Stimulated activated naive CD4-positive, alpha-beta T cell treated with Interleukin-2 at 50 U/mL for 16 hours (primary cell): ENCODE measurements around the gene PCDHA1.
"Not testable (repeated sequence)": the region's sequence is repeated elsewhere in the genome, so short reads cannot be mapped to it uniquely, and the experiment has no call there.

Source experiments
- DNase-seq: peaks from one replicate; lab custom pipeline; 2025; lab: John Stamatoyannopoulos, UW

The PCDHA1 gene

DNA sequence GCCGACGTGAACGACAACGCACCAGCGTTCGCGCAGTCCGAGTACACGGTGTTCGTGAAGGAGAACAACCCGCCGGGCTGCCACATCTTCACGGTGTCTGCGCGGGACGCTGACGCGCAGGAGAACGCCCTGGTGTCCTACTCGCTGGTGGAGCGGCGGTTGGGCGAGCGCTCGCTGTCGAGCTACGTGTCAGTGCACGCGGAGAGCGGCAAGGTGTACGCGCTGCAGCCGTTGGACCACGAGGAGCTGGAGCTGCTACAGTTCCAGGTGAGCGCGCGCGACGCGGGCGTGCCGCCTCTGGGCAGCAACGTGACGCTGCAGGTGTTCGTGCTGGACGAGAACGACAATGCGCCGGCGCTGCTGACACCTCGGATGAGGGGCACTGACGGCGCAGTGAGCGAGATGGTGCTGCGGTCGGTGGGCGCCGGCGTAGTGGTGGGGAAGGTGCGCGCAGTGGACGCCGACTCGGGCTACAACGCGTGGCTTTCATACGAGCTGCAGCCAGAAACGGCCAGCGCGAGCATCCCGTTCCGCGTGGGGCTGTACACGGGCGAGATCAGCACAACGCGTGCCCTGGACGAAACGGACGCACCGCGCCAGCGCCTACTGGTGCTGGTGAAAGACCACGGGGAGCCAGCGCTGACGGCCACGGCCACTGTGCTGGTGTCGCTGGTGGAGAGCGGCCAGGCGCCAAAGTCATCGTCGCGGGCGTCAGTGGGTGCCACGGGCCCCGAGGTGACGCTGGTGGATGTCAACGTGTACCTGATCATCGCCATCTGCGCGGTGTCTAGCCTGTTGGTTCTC is 64.1 kb downstream of the PCDHA1 start:
- not testable (repeated sequence) for DNase-seq

DNA sequence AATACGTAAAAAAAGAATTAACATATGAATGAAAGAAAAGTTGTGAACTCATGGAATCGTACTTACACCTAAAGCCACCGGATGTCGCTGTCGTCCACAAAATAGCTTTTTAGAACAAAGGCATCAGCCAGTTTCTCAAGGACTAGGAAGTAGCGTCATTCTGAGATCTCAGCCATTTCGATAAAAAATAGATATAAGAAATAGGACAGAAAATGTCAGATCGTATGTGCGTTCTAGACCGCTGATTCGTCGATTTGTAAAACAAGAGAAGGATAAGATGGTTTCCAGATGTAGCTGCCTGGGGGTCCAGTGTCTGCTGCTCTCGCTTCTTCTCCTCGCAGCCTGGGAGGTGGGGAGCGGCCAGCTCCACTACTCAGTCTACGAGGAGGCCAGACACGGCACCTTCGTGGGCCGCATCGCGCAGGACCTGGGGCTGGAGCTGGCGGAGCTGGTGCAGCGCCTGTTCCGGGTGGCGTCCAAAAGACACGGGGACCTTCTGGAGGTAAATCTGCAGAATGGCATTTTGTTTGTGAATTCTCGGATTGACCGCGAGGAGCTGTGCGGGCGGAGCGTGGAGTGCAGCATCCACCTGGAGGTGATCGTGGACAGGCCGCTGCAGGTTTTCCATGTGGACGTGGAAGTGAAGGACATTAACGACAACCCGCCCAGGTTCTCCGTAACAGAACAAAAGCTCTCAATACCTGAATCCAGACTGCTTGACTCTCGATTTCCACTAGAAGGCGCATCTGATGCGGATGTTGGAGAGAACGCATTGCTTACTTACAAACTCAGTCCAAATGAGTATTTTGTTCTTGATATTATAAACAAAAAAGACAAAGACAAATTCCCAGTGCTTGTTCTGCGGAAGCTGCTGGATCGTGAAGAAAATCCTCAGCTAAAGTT is 70.1 kb downstream of the PCDHA1 start, which contains the start of gene PCDHA10:
Gene PCDHA10, plus strand, starts transcription at position 126 of the 903 bp plus-strand sequence. Its CDS starts 152 bp downstream, at position 278.
- DNase-seq: no peak

DNA sequence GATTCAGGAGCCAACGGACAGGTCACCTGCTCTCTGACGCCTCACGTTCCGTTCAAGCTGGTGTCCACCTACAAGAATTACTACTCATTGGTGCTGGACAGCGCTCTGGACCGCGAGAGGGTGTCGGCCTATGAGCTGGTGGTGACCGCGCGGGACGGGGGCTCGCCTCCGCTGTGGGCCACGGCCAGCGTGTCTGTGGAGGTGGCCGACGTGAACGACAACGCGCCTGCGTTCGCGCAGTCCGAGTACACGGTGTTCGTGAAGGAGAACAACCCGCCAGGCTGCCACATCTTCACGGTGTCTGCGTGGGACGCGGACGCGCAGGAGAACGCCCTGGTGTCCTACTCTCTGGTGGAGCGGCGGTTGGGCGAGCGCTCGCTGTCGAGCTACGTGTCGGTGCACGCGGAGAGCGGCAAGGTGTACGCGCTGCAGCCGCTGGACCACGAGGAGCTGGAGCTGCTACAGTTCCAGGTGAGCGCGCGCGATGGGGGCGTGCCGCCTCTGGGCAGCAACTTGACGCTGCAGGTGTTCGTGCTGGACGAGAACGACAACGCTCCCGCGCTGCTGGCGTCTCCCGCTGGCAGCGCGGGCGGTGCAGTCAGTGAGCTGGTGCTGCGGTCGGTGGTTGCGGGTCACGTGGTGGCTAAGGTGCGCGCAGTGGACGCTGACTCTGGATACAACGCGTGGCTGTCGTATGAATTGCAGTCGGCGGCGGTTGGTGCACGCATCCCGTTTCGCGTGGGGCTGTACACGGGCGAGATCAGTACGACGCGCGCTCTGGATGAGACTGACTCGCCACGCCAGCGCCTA is 71.4 kb downstream of the PCDHA1 start:
- no peak for DNase-seq

DNA sequence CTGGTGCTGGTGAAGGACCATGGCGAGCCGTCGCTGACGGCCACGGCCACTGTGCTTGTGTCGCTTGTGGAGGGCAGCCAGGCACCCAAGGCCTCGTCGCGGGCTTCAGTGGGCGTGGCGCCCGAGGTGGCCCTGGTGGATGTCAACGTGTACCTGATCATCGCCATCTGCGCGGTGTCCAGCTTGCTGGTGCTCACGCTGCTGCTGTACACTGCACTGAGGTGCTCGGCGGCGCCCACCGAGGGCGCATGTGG is 72.0 kb downstream of the PCDHA1 start:
- no peak for DNase-seq

DNA sequence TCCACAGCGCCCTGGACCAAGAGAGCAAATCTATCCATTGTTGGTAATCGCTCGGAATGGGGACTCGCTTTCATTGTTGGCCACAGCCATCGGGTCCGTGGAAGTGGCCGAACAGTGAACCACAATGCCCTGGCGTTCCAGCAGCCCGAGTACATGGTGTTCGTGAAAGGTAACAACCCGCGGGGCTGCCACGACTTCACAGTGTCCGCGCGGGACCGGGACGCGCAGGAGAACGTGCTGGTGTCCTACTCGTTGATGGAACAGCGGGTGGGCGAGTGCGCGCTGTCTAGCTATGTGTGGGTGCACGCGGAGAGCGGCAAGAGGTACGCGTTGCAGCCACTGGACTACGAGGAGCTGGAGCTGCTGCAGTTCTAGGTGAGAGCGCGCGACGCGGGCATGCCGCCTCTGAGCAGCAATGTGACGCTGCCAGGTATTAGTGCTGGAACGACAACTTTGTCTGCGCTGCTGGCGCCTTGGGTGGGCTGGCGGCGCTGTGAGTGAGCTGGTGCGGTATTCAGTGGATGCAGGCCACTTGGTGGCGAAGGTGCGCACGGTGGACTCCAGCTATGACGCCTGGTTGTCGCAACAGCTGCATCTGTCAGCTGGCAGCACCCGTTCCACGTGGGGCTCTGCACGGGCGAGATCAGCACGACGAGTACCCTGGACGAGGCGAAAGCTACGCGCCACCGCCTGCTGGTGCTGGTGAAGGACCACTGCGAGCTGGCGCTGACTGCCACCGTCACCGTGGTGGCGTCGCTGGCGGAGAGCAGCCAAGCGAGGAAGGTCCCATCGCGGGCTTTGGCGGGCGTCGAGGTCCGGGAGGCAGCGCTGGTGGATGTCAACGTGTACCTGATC is 76.7 kb downstream of the PCDHA1 start:
- DNase-seq: no peak

DNA sequence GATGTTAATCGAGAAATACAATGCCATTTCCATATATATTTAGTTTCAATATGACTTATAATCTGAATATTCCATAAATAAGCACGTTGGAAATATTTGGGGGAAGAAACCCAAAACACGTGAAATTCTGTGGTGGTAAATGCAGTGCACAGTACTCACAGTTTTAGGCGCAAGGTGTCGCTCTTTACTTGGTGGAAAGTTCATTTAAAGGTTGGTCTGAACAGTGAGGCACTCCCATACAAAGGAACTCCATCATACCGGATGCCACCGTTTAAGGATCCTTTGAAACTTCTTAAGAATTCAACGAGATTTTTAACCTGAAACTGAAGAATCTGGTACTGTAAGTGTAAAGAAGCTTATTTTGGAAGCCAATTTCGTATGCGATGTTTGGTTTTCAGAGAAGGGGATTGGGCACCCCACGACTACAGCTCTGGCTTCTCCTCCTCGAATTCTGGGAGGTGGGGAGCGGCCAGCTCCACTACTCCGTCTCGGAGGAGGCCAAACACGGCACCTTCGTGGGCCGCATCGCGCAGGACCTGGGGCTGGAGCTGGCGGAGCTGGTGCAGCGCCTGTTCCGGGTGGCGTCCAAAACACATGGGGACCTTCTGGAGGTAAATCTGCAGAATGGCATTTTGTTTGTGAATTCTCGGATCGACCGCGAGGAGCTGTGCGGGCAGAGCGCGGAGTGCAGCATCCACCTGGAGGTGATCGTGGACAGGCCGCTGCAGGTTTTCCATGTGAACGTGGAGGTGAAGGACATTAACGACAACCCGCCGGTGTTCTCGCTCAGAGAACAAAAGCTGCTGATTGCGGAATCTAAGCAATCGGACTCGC is 83.0 kb downstream of the PCDHA1 start, which contains the start of gene PCDHA11:
Gene PCDHA11, plus strand, starts transcription at position 237 of the 834 bp plus-strand sequence. Its CDS starts 147 bp downstream, at position 384.
- no peak for DNase-seq

DNA sequence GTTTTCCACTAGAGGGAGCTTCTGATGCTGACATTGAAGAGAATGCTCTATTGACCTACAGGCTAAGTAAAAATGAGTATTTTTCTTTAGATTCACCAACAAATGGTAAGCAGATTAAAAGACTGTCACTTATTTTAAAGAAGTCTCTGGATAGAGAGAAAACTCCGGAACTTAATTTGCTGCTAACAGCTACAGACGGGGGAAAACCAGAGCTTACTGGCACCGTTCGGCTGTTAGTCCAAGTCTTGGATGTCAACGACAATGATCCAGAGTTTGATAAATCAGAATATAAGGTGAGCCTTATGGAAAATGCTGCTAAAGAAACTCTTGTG is 83.6 kb downstream of the PCDHA1 start:
- no peak for DNase-seq

DNA sequence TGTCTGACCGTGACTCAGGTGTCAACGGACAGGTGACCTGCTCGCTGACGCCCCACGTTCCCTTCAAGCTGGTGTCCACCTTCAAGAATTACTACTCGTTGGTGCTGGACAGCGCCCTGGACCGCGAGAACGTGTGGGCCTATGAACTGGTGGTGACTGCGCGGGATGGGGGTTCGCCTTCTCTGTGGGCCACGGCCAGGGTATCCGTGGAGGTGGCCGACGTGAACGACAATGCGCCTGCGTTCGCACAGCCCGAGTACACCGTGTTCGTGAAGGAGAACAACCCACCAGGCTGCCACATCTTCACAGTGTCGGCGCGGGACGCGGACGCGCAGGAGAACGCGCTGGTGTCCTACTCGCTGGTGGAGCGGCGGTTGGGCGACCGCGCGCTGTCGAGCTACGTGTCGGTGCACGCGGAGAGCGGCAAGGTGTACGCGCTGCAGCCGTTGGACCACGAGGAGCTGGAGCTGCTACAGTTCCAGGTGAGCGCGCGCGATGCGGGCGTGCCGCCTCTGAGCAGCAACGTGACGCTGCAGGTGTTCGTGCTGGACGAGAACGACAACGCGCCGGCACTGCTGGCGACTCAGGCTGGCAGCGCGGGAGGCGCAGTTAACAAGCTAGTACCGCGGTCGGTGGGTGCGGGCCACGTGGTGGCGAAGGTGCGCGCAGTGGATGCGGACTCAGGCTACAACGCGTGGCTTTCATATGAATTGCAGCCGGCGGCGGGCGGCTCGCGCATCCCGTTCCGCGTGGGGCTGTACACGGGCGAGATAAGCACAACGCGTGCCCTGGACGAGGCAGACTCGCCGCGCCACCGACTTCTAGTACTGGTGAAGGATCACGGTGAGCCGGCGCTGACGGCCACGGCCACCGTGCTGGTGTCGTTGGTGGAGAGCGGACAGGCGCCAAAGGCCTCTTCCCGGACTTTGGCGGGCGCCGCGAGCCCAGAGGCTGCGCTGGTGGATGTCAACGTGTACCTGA is 84.6 kb downstream of the PCDHA1 start:
- DNase-seq: no peak

DNA sequence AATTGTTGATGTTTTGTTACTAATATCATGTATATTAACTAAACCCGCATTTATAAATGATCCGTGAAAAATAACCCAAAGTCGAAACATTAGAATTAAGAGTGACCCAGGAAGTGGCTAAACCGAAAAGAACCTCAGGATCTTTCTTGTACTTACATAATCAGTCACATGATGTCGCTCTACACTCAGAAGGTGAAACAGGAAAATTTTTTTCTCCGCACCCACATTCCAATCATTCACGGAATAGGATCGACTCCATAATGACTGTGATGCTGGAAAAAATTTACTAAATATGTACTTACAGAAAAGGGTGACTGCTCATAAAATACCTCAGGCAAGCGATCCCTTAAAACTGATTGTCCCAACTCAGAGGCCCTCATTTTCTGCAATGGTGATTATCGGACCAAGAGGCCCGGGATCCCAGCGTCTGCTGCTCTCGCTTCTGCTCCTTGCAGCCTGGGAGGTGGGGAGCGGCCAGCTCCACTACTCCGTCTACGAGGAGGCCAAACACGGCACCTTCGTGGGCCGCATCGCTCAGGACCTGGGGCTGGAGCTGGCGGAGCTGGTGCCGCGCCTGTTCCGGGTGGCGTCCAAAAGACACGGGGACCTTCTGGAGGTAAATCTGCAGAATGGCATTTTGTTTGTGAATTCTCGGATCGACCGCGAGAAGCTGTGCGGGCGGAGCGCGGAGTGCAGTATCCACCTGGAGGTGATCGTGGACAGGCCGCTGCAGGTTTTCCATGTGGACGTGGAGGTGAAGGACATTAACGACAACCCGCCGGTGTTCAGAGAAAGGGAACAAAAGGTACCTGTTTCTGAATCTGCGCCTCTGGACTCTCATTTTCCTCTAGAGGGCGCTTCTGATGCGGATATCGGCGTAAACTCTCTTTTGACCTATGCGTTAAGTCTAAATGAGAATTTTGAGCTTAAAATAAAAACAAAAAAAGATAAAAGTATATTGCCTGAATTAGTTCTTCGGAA is 89.4 kb downstream of the PCDHA1 start, which contains the start of gene PCDHA12:
Gene PCDHA12, plus strand, starts transcription at position 224 of the 981 bp plus-strand sequence. Its CDS starts 165 bp downstream, at position 389.
- DNase-seq: no peak

DNA sequence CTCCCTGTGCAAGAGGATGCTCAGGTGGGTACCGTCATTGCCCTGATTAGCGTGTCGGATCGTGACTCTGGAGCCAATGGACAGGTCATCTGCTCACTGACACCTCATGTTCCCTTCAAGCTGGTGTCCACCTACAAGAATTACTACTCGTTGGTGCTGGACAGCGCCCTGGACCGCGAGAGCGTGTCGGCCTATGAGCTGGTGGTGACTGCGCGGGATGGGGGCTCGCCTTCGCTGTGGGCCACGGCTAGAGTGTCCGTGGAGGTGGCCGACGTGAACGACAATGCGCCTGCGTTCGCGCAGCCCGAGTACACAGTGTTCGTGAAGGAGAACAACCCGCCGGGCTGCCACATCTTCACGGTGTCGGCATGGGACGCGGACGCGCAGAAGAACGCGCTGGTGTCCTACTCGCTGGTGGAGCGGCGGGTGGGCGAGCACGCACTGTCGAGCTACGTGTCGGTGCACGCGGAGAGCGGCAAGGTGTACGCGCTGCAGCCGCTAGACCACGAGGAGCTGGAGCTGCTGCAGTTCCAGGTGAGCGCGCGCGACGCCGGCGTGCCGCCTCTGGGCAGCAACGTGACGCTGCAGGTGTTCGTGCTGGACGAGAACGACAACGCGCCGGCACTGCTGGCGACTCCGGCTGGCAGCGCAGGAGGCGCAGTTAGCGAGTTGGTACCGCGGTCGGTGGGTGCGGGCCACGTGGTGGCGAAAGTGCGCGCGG is 90.8 kb downstream of the PCDHA1 start:
- not testable (repeated sequence) for DNase-seq

DNA sequence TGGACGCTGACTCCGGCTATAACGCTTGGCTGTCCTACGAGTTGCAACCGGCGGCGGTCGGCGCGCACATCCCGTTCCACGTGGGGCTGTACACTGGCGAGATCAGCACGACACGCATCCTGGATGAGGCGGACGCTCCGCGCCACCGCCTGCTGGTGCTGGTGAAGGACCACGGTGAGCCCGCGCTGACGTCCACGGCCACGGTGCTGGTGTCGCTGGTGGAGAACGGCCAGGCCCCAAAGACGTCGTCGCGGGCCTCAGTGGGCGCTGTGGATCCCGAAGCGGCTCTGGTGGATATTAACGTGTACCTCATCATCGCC is 91.3 kb downstream of the PCDHA1 start:
- no peak for DNase-seq

DNA sequence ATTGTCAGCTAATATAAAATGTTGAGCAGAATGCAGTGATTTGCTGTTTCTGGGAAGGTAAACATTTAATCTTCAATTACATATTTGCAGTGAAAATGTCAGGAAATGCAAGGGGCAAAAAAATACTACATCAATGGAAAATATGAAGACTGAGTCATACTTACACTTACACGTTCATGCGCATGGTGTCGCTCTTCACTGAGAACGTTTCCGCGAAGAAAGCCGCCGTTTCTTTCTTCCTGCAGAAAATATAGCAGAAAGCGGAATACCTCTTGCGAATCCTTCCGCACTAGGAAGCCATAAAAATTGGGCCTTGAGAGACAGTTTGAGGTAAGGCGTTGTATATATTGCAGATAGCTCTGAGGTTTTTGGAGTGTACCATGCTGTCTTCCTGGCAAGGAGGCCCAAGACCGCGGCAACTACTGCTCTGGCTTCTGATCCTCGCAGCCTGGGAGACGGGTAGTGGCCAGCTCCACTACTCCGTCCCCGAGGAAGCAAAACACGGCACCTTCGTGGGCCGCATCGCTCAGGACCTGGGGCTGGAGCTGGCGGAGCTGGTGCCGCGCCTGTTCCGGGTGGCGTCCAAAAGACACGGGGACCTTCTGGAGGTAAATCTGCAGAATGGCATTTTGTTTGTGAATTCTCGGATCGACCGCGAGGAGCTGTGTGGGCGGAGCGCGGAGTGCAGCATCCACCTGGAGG is 96.1 kb downstream of the PCDHA1 start, which contains the start of gene PCDHA13:
Gene PCDHA13, plus strand, starts transcription at position 236 of the 702 bp plus-strand sequence. Its CDS starts 145 bp downstream, at position 381.
- no peak for DNase-seq

DNA sequence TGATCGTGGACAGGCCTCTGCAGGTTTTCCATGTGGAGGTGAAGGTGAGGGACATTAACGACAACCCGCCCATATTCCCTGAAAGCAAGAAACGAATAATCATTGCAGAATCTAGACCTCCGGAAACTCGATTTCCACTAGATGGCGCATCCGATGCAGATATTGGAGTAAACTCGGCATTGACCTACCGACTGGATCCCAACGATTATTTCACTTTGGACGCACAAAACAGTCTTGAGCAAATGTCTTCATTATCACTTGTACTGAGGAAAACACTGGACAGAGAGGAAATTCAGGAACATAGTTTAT is 96.6 kb downstream of the PCDHA1 start:
- no peak for DNase-seq

DNA sequence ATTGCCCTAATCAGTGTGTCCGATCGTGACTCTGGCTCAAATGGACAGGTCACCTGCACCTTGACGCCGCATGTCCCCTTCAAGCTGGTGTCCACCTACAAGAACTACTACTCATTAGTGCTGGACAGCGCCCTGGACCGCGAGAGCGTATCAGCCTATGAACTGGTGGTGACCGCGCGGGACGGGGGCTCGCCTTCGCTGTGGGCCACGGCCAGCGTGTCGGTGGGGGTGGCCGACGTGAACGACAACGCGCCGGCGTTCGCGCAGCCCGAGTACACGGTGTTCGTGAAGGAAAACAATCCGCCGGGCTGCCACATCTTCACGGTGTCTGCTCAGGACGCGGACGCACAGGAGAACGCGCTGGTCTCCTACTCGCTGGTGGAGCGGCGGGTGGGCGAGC is 97.4 kb downstream of the PCDHA1 start:
- DNase-seq: no peak

DNA sequence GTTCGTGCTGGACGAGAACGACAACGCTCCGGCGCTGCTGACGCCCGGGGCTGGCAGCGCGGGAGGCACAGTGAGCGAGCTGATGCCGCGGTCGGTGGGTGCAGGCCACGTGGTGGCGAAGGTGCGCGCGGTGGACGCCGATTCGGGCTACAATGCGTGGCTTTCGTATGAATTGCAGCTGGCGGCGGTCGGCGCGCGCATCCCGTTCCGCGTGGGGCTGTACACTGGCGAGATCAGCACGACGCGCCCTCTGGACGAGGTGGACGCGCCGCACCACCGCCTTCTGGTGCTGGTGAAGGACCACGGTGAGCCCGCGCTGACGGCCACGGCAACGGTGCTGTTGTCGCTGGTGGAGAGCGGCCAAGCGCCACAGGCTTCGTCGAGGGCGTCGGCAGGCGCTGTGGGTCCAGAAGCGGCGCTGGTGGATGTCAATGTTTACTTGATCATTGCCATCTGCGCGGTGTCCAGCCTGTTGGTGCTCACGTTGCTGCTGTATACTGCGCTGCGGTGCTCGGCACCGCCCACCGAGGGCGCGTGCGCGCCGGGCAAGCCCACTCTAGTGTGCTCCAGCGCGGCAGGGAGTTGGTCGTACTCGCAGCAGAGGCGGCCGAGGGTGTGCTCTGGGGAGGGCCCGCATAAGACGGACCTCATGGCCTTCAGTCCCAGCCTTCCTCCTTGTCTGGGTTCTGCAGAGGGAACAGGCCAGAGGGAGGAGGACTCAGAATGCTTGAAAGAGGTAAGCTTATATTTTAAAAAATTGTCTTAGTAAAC is 98.2 kb downstream of the PCDHA1 start:
- DNase-seq: no peak

DNA sequence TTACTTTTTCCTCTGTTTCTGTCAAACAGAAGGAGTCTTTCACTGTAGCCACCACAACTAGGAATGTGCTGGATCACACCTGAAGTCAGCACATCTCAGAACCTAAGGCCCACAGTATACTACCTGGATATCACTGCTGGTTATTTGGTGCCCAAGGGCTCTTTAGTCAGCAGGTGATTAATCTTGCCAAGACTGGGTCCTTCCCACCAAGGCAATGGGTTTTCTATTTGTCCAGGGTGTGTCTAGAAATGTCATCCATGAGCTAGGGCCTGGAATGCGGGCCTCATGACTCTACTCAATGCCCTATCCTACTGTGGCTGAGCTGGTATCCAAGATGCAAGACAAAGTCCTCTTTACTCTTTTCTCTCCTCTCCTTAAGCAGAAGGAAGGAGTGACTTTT is 130.4 kb downstream of the PCDHA1 start:
- DNase-seq: no peak
